CD4-positive, alpha-beta memory T cell (primary cell): Measurements from ENCODE around the gene CDC42BPB. TPM values are rescaled to one million over a fixed set of nuclear protein-coding genes. Genes with fewer than 3 reads are reported as not detected.

ENCODE experiments used
- CTCF ChIA-PET: fragments of 350-600 bp; sonication (Branson Sonifier 250); formaldehyde crosslinking; loops from one replicate; lab custom pipeline; 2021; ENCODE audit warnings: inconsistent platforms; ENCODE audit not compliant: partially characterized antibody; lab: Charles Lee
- POLR2A ChIA-PET: fragments of 350-600 bp; sonication (Branson Sonifier 250); formaldehyde crosslinking; loops from one replicate; lab custom pipeline; 2021; ENCODE audit not compliant: partially characterized antibody; lab: Charles Lee
- DNase-seq, 5 donors: peaks; one replicate each; pipeline versions ENCODE4 v3.0.0 to v3.0.0-alpha.2; 2020 to 2022; ENCODE audit warnings: mixed read lengths in 1 of 5
- H3K27ac ChIP-seq: one replicate; pipeline ENCODE4 v1.7.0; 2013; ENCODE audit warnings: low read depth, low read length
- H3K27me3 ChIP-seq: 2 replicates; pipeline ENCODE4 v1.7.0; 2013; ENCODE audit warnings: mild to moderate bottlenecking, low read length, moderate library complexity; ENCODE audit not compliant: insufficient read depth
- H3K36me3 ChIP-seq: 2 replicates; pipeline ENCODE4 v1.7.0; 2013; ENCODE audit warnings: mild to moderate bottlenecking, low read length, moderate library complexity; ENCODE audit not compliant: insufficient read depth
- H3K4me1 ChIP-seq: 2 replicates; pipeline ENCODE4 v1.7.0; 2013; ENCODE audit warnings: mild to moderate bottlenecking, low read length, moderate library complexity; ENCODE audit not compliant: insufficient read depth
- H3K4me3 ChIP-seq, 2 donors: one replicate each; pipeline ENCODE4 v1.7.0; 2013; ENCODE audit warnings: low read length in 2 of 2, mild to moderate bottlenecking in 1 of 2
- H3K9me3 ChIP-seq, 2 donors: one replicate each; pipeline ENCODE4 v1.7.0; 2013; ENCODE audit warnings: low read length in 2 of 2, control low read depth in 1 of 2; ENCODE audit not compliant: control insufficient read depth in 1 of 2
- H3K27ac Mint-ChIP-seq, 7 donors: one replicate each; pipeline ENCODE4 v1.8.0; 2020 to 2021; ENCODE audit warnings: mixed read lengths in 7 of 7, mild to moderate bottlenecking in 6 of 7, inconsistent platforms in 3 of 7, moderate library complexity in 3 of 7
- H3K27me3 Mint-ChIP-seq, 2 donors: one replicate each; pipeline ENCODE4 v1.8.0; 2020 to 2021; ENCODE audit warnings: mixed read lengths in 2 of 2
- H3K36me3 Mint-ChIP-seq, 2 donors: one replicate each; pipeline ENCODE4 v1.8.0; 2020 to 2021; ENCODE audit warnings: mixed read lengths in 2 of 2, inconsistent platforms in 1 of 2, mild to moderate bottlenecking in 1 of 2
- H3K4me1 Mint-ChIP-seq, 4 donors: one replicate each; pipeline ENCODE4 v1.8.0; 2020 to 2021; ENCODE audit warnings: mixed read lengths in 4 of 4, mild to moderate bottlenecking in 1 of 4
- H3K4me3 Mint-ChIP-seq, 8 donors: one replicate each; pipeline ENCODE4 v1.8.0; 2020 to 2021; ENCODE audit warnings: mixed read lengths in 8 of 8, mild to moderate bottlenecking in 7 of 8, moderate library complexity in 6 of 8, inconsistent platforms in 3 of 8
- H3K9me3 Mint-ChIP-seq, 8 donors: one replicate each; pipeline ENCODE4 v1.8.0; 2020 to 2021; ENCODE audit warnings: mixed read lengths in 8 of 8, mild to moderate bottlenecking in 5 of 8, inconsistent platforms in 3 of 8, moderate library complexity in 1 of 8
- intact Hi-C: fragments of 100-400 bp; cut with micrococcal nuclease; formaldehyde crosslinking; loops from one replicate; pipeline ENCODE4 v1.15.1; 2023
- polyA plus RNA-seq, 2 donors: library from polyadenylated mRNA; unstranded; fragments of 300-500 nt; fragmentation: Illumina TruSeq; gene quantifications; one replicate each; pipeline ENCODE4 v1.2.3, GENCODE V29; 2021
- total RNA-seq, 2 experiments: library from RNA; stranded (reverse); gene quantifications; one replicate each; pipeline ENCODE4 v1.2.3, GENCODE V29; 2021

Gene CDC42BPB
- total and polyA plus RNA-seq, 4 experiments from 2014 or later: 0.02 to 8.4 (median 4.1) TPM

- no peaks in the 10 kb centered on the region for H3K27me3 Mint-ChIP-seq
- peak overlapping the region in 6 of 7 donors; percentile 29 to 86 (median 70) for H3K27ac Mint-ChIP-seq
- no peak for DNase-seq
- H3K4me3 Mint-ChIP-seq: peak overlapping the region in 3 of 8 donors; percentile 55 to 65 (median 65)
- Histone ChIP-seq H3K27me3 (no peaks in the 10 kb centered on the region), H3K36me3 (no peaks in the 10 kb centered on the region), H3K9me3 (no peaks in the 10 kb centered on the region), H3K4me1 (peaks cover 15% of the 10 kb centered on the region), H3K4me3 (no peak overlapping the region), H3K27ac (no peak overlapping the region)
- ChIA-PET POLR2A (interaction anchor here (0.9 to 1.5 kb wide), 2 partner anchors 19 to 48 kb away, joined by 3 to 4 read pairs; no protein-coding TSS in a partner anchor), CTCF (no interaction called here)
- H3K4me1 Mint-ChIP-seq: peaks cover 15 to 30% (median 23%) of the 10 kb centered on the region in 4 donors
- H3K9me3 Mint-ChIP-seq: no peaks in the 10 kb centered on the region
- peaks cover 4 to 9% of the 10 kb centered on the region in 2 donors for H3K36me3 Mint-ChIP-seq
- intact Hi-C loops: no loop called here
Observed at GRCh38 chr14:102949801-102950451, 107.4 kb downstream of the CDC42BPB start.

DNA sequence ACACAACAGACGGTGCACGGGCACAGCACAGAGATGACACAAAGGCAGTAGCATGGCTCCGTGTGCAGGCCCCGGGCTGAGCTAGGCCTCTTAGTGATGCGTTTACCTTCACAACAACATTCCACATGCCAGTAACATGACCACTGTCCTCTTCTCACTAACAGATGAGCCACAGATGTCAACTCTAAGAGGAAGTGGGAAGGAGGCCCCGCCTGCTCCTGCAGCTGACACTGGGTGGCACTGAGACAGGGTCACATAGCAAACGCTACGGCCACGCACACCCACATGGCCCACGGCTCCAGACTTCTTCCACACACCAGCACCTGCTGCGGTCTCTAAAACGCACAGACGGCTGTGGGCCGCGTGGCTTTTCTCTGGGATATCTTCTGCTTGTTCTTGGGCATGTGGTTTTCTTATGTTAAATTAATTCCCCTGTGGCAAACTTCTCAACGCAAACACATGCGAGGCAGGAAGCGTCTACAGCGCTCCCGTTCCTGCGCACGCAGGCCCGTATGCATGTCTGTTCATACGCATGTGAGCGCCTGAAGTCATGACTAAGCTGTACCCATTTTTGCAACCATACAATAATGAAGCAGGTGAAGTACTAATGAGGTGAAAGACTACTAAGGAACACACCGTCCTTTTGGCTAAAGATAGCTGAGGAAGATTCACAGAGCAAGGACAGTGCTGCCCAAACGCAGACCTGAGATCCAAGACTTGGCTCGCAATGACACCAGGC is 108.1 kb downstream of the CDC42BPB start:
- Mint-ChIP-seq H3K4me3 (peak overlapping the region in 7 of 8 donors; percentile 43 to 69 (median 61)), H3K36me3 (peaks cover 4 to 9% of the 10 kb centered on the region in 2 donors), H3K27ac (peak overlapping the region; percentile 10 to 86 (median 67)), H3K9me3 (no peaks in the 10 kb centered on the region), H3K27me3 (no peaks in the 10 kb centered on the region), H3K4me1 (peaks cover 15 to 30% (median 23%) of the 10 kb centered on the region in 4 donors)
- ChIA-PET POLR2A (interaction anchor here (0.6 to 1.5 kb wide), 3 partner anchors 19 to 109 kb away, joined by 3 to 4 read pairs (median 4); partner anchors contain the start of gene CDC42BPB), CTCF (no interaction called here)
- Histone ChIP-seq H3K4me3 (no peak overlapping the region), H3K27me3 (no peaks in the 10 kb centered on the region), H3K9me3 (no peaks in the 10 kb centered on the region), H3K27ac (no peak overlapping the region), H3K4me1 (peaks cover 15% of the 10 kb centered on the region), H3K36me3 (no peaks in the 10 kb centered on the region)
- intact Hi-C loops: no loop called here
- peak; percentile 35 to 60 (median 53) for DNase-seq

- H3K4me3 ChIP-seq: no peak overlapping the region
Observed at GRCh38 chr14:102948698-102949061, 108.7 kb downstream of the CDC42BPB start.

GRCh38 chr14:102947321-102948103 is 109.8 kb downstream of the CDC42BPB start:
- POLR2A ChIA-PET: interaction anchor here (1.9 kb wide), 1 partner anchor 24 kb away, joined by 7 read pairs; the partner anchor contains the start of gene AMN
- peaks cover 15% of the 10 kb centered on the region for H3K4me1 ChIP-seq
- H3K9me3 Mint-ChIP-seq: no peaks in the 10 kb centered on the region
- peaks cover 15 to 30% (median 23%) of the 10 kb centered on the region in 4 donors for H3K4me1 Mint-ChIP-seq
- no peaks in the 10 kb centered on the region for H3K9me3 ChIP-seq
- no peak overlapping the region for H3K27ac ChIP-seq
- H3K4me3 ChIP-seq: no peak overlapping the region
- H3K27me3 Mint-ChIP-seq: no peaks in the 10 kb centered on the region
- no peaks in the 10 kb centered on the region for H3K27me3 ChIP-seq
- peak overlapping the region in 3 of 7 donors; percentile 68 to 79 (median 70) for H3K27ac Mint-ChIP-seq
- intact Hi-C loops: no loop called here
- no peaks in the 10 kb centered on the region for H3K36me3 ChIP-seq
- no peak for DNase-seq
- peaks cover 0 to 5% of the 10 kb centered on the region in 2 donors for H3K36me3 Mint-ChIP-seq
- CTCF ChIA-PET: no interaction called here
- peak overlapping the region in 3 of 8 donors; percentile 85 to 89 (median 86) for H3K4me3 Mint-ChIP-seq

More at GRCh38 chr14:102948698-102949061, 108.7 kb downstream of the CDC42BPB start:
- peaks cover 15 to 30% (median 23%) of the 10 kb centered on the region in 4 donors for H3K4me1 Mint-ChIP-seq
- H3K36me3 ChIP-seq: no peaks in the 10 kb centered on the region
- H3K36me3 Mint-ChIP-seq: peaks cover 4 to 9% of the 10 kb centered on the region in 2 donors
- no peak overlapping the region for H3K27ac ChIP-seq
- DNase-seq: no peak
- no peaks in the 10 kb centered on the region for H3K27me3 Mint-ChIP-seq
- ChIA-PET POLR2A (interaction anchor here (0.6 to 1.5 kb wide), 2 partner anchors 18 to 109 kb away, joined by 4 read pairs; partner anchors contain the start of gene CDC42BPB), CTCF (no interaction called here)
- peaks cover 15% of the 10 kb centered on the region for H3K4me1 ChIP-seq
- intact Hi-C loops: no loop called here
- H3K9me3 ChIP-seq: no peaks in the 10 kb centered on the region
- no peaks in the 10 kb centered on the region for H3K9me3 Mint-ChIP-seq
- H3K27me3 ChIP-seq: no peaks in the 10 kb centered on the region
- H3K27ac Mint-ChIP-seq: peak overlapping the region; percentile 10 to 86 (median 67)
- H3K4me3 Mint-ChIP-seq: peak overlapping the region in 7 of 8 donors; percentile 25 to 65 (median 43)

DNA sequence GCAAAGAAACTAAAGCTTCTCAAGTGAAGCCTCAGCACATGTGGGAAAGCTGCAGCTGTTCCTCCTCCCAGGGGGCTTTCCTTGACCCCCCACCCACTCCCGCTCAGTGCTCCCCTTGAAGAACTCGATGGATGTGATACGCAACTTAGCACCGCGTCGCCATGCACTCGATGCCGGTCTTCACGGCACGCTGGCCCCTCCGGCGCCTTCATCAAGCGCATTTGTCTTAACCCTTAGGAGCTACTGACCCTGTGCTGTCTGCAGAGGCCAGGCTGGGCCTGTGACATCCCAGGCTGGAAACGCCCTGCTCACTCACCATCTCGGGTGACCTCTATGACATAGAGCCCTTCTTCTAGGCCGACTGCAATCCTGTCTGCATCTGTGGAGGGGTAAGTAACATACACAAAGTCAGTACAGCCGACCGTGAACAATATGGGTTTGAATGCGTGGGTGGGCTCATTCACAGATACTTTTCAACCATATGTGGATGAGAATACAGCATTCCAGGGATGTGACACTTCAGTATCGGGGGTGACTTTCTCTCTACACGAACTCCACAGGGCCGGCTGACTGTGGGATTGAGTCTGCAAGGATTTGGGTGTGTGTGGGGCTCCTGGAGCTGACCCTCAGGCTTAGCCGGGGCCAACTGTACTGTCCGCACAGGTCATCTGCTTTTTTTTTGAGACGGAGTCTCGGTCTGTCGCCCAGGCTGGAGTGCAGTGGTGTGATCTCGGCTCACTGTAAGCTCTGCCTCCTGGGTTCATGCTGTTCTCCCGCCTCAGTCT is 111.8 kb downstream of the CDC42BPB start:
- Mint-ChIP-seq H3K27me3 (no peaks in the 10 kb centered on the region), H3K4me1 (peaks cover 15 to 30% (median 23%) of the 10 kb centered on the region in 4 donors), H3K36me3 (peaks cover 0 to 5% of the 10 kb centered on the region in 2 donors), H3K9me3 (no peaks in the 10 kb centered on the region), H3K4me3 (no peak overlapping the region), H3K27ac (peak overlapping the region in 1 of 7 donors; percentile 51)
- H3K4me3 ChIP-seq: no peak overlapping the region
- no peaks in the 10 kb centered on the region for H3K36me3 ChIP-seq
- DNase-seq: no peak
- CTCF ChIA-PET: no interaction called here
- no peaks in the 10 kb centered on the region for H3K9me3 ChIP-seq
- peaks cover 15% of the 10 kb centered on the region for H3K4me1 ChIP-seq
- intact Hi-C loops: no loop called here
- POLR2A ChIA-PET: interaction anchor here (1.9 kb wide), 1 partner anchor 22 kb away, joined by 7 read pairs; the partner anchor contains the start of gene AMN
- H3K27me3 ChIP-seq: no peaks in the 10 kb centered on the region
- H3K27ac ChIP-seq: no peak overlapping the region

GRCh38 chr14:102944448-102945330 is 112.7 kb downstream of the CDC42BPB start:
- ChIA-PET CTCF (interaction anchor here (0.8 kb wide), 1 partner anchor 160 kb away, joined by 3 read pairs; no protein-coding TSS in a partner anchor), POLR2A (no interaction called here)
- no peaks in the 10 kb centered on the region for H3K27me3 Mint-ChIP-seq
- no peak overlapping the region for H3K27ac Mint-ChIP-seq
- Histone ChIP-seq H3K4me1 (peaks cover 11% of the 10 kb centered on the region), H3K9me3 (no peaks in the 10 kb centered on the region), H3K27ac (no peak overlapping the region), H3K27me3 (no peaks in the 10 kb centered on the region), H3K36me3 (no peaks in the 10 kb centered on the region), H3K4me3 (no peak overlapping the region)
- H3K4me1 Mint-ChIP-seq: peaks cover 15 to 27% (median 22%) of the 10 kb centered on the region in 4 donors
- no peaks in the 10 kb centered on the region for H3K9me3 Mint-ChIP-seq
- H3K4me3 Mint-ChIP-seq: no peak overlapping the region
- intact Hi-C loops: no loop called here
- H3K36me3 Mint-ChIP-seq: peaks cover 0 to 5% of the 10 kb centered on the region in 2 donors
- no peak for DNase-seq
